IMR-90 (cell line): ENCODE measurements around the gene SLC43A2. TPM values are rescaled to one million over a fixed set of nuclear protein-coding genes. Genes with fewer than 3 reads are reported as not detected.

ENCODE experiments used
- ATAC-seq: fragments of 200-7000 bp; cut with Tn5 transposase; 2 replicates; pipeline ENCODE4 v1.9.1; 2020; ENCODE audit warnings: low read depth, mild to moderate bottlenecking, moderate library complexity
- BruUV-seq: library from RNA; stranded (reverse); fragments of 400-500 nt; replicated peaks from 2 replicates; lab custom pipeline; 2021; lab: Mats Ljungman, UMichigan
- CTCF ChIA-PET: fragments of 300-600 bp; formaldehyde crosslinking; extraction: SDS; loops from one replicate; lab custom pipeline; 2021; ENCODE audit warnings: antibody characterized with exemption; lab: Yijun Ruan, JAX
- POLR2A ChIA-PET: fragments of 300-600 bp; sonication (Branson Sonifier 250); formaldehyde crosslinking; loops from one replicate; lab custom pipeline; 2022; ENCODE audit warnings: antibody characterized with exemption; ENCODE audit not compliant: unreplicated experiment; lab: Charles Lee
- DNase-seq: peaks from one replicate; pipeline ENCODE4 v3.0.0; 2013
- H2AFZ ChIP-seq: replicated peaks from 2 replicates; pipeline ENCODE3; 2013; ENCODE audit warnings: low read length, mild to moderate bottlenecking; ENCODE audit not compliant: poor library complexity
- H2AK5ac ChIP-seq: 2 replicates; pipeline ENCODE4 v1.6.1; 2013; ENCODE audit warnings: low read depth, low read length, inconsistent platforms
- H2AK9ac ChIP-seq: replicated peaks from 2 replicates; pipeline ENCODE3; 2013; ENCODE audit warnings: mild to moderate bottlenecking, low read depth, low read length, moderate library complexity; ENCODE audit not compliant: poor library complexity
- H2BK120ac ChIP-seq: 2 replicates; pipeline ENCODE4 v1.6.1; 2013; ENCODE audit warnings: low read depth, low read length, inconsistent platforms
- H2BK15ac ChIP-seq: 3 replicates; pipeline ENCODE4 v1.6.1; 2013; ENCODE audit warnings: low read depth, low read length, inconsistent platforms
- H2BK20ac ChIP-seq: 2 replicates; pipeline ENCODE4 v1.6.1; 2013; ENCODE audit warnings: low read depth, mild to moderate bottlenecking, inconsistent platforms, low read length, moderate library complexity
- H2BK5ac ChIP-seq: 2 replicates; pipeline ENCODE4 v1.6.1; 2013; ENCODE audit warnings: mild to moderate bottlenecking, low read depth, low read length, inconsistent platforms; ENCODE audit not compliant: poor library complexity, severe bottlenecking
- H3K14ac ChIP-seq: replicated peaks from 2 replicates; pipeline ENCODE4 v1.6.1; 2013; ENCODE audit warnings: low read depth, low read length, inconsistent platforms
- H3K18ac ChIP-seq: 2 replicates; pipeline ENCODE4 v1.6.1; 2013; ENCODE audit warnings: low read depth, low read length, control low read depth
- H3K23ac ChIP-seq: 2 replicates; pipeline ENCODE4 v1.6.1; 2013; ENCODE audit warnings: low read depth, low read length, inconsistent platforms
- H3K27ac ChIP-seq: 2 replicates; pipeline ENCODE4 v1.5.1; 2013; ENCODE audit warnings: mild to moderate bottlenecking, control low read depth, low read length; ENCODE audit not compliant: insufficient read depth
- H3K27me3 ChIP-seq: 2 replicates; pipeline ENCODE4 v1.6.1; 2013; ENCODE audit warnings: low read length; ENCODE audit not compliant: control insufficient read depth, insufficient read depth
- H3K36me3 ChIP-seq: 2 replicates; pipeline ENCODE4 v1.6.1; 2013; ENCODE audit warnings: low read length, mixed read lengths; ENCODE audit not compliant: control insufficient read depth, insufficient read depth
- H3K4ac ChIP-seq: 2 replicates; pipeline ENCODE4 v1.6.1; 2013; ENCODE audit warnings: low read depth, low read length, inconsistent platforms
- H3K4me1 ChIP-seq: 2 replicates; pipeline ENCODE4 v1.6.1; 2013; ENCODE audit warnings: low read length, mixed read lengths; ENCODE audit not compliant: control insufficient read depth, insufficient read depth
- H3K4me2 ChIP-seq: 2 replicates; pipeline ENCODE4 v1.6.1; 2013; ENCODE audit warnings: low read depth, mild to moderate bottlenecking, control low read depth, low read length, moderate library complexity
- H3K4me3 ChIP-seq: 2 replicates; pipeline ENCODE4 v1.5.1; 2013; ENCODE audit warnings: low read depth, mild to moderate bottlenecking, control low read depth, low read length, moderate library complexity; ENCODE audit not compliant: insufficient read depth
- H3K56ac ChIP-seq: 2 replicates; pipeline ENCODE4 v1.6.1; 2013; ENCODE audit warnings: low read length, inconsistent platforms; ENCODE audit not compliant: insufficient read depth; ENCODE audit errors: extremely low read depth
- H3K79me1 ChIP-seq, 2 experiments: 2 replicates each; pipeline ENCODE4 v1.6.1; 2013; ENCODE audit warnings: low read length in 2 of 2, inconsistent platforms in 1 of 2, low read depth in 1 of 2
- H3K9ac ChIP-seq: 2 replicates; pipeline ENCODE4 v1.6.1; 2013; ENCODE audit warnings: low read depth, low read length, control low read depth
- H3K9me1 ChIP-seq: 2 replicates; pipeline ENCODE4 v1.6.1; 2013; ENCODE audit warnings: low read length, inconsistent platforms; ENCODE audit not compliant: insufficient read depth
- H3K9me3 ChIP-seq: 2 replicates; pipeline ENCODE4 v1.6.1; 2013; ENCODE audit warnings: low read length; ENCODE audit not compliant: control insufficient read depth, insufficient read depth
- H4K20me1 ChIP-seq: 2 replicates; pipeline ENCODE4 v1.6.1; 2013; ENCODE audit warnings: low read length, inconsistent platforms; ENCODE audit not compliant: insufficient read depth
- H4K5ac ChIP-seq: 2 replicates; pipeline ENCODE4 v1.6.1; 2013; ENCODE audit warnings: mild to moderate bottlenecking, low read depth, low read length, control low read depth
- H4K8ac ChIP-seq, 2 experiments: 2 replicates each; pipeline ENCODE4 v1.6.1; 2013; ENCODE audit warnings: low read depth in 2 of 2, low read length in 2 of 2, control low read depth in 1 of 2, inconsistent platforms in 1 of 2
- H4K91ac ChIP-seq: 2 replicates; pipeline ENCODE4 v1.6.1; 2013; ENCODE audit warnings: low read depth, low read length, inconsistent platforms; ENCODE audit not compliant: insufficient read depth
- MAZ ChIP-seq: IDR thresholded peaks from 2 replicates; pipeline ENCODE4 v1.6.1; 2012; ENCODE audit warnings: low read depth, mild to moderate bottlenecking, low read length, improper control_type of control experiment, moderate library complexity, borderline replicate concordance
- SMC3 ChIP-seq: fragments of 150-350 bp; IDR thresholded peaks from 2 replicates; pipeline ENCODE4 v1.6.1; 2016; ENCODE audit warnings: low read depth, mild to moderate bottlenecking, antibody characterized with exemption, low read length, moderate library complexity
- WGBS, 2 experiments: methylation state at CpG; one replicate each; pipeline versions ENCODE4 v1.1.5 to v1.1.7; 2013; ENCODE audit warnings: missing lambda C conversion rate in 2 of 2; ENCODE audit not compliant: insufficient read length in 1 of 2; ENCODE audit errors: extremely low coverage in 2 of 2; 5-methylcytosine and 5-hydroxymethylcytosine counted together
- dilution Hi-C: fragments of 300-500 bp; cut with HindIII; formaldehyde crosslinking; loops from one replicate; pipeline ENCODE4 v1.14.3; 2018; ENCODE audit warnings: low sequenced_read_pairs; ENCODE audit not compliant: unreplicated experiment
- in situ Hi-C: fragments of 300-500 bp; cut with MboI; formaldehyde crosslinking; loops from 3 replicates; pipeline ENCODE4 v1.14.3; 2019; ENCODE audit warnings: low sequenced_read_pairs, inconsistent platforms, mixed read lengths
- intact Hi-C: fragments of 100-400 bp; cut with micrococcal nuclease; formaldehyde crosslinking; loops from 2 replicates; pipeline ENCODE4 v1.10.0; 2022
- polyA plus RNA-seq, 3 experiments: library from polyadenylated mRNA; depleted of rRNA; stranded (reverse); fragments of >200 nt; gene quantifications; 2 replicates each; pipeline ENCODE4 v1.2.3, GENCODE V29; 2012; ENCODE audit warnings: low replicate concordance in 1 of 3
- total RNA-seq: library from RNA; depleted of rRNA; stranded (reverse); fragments of >200 nt; gene quantifications from 2 replicates; pipeline ENCODE4 v1.2.3, GENCODE V29; 2012

The SLC43A2 gene
- total and polyA plus RNA-seq, 2 of the 4 experiments (the other 2 are of a cell fraction) = 3.8 to 9.0 TPM

DNA sequence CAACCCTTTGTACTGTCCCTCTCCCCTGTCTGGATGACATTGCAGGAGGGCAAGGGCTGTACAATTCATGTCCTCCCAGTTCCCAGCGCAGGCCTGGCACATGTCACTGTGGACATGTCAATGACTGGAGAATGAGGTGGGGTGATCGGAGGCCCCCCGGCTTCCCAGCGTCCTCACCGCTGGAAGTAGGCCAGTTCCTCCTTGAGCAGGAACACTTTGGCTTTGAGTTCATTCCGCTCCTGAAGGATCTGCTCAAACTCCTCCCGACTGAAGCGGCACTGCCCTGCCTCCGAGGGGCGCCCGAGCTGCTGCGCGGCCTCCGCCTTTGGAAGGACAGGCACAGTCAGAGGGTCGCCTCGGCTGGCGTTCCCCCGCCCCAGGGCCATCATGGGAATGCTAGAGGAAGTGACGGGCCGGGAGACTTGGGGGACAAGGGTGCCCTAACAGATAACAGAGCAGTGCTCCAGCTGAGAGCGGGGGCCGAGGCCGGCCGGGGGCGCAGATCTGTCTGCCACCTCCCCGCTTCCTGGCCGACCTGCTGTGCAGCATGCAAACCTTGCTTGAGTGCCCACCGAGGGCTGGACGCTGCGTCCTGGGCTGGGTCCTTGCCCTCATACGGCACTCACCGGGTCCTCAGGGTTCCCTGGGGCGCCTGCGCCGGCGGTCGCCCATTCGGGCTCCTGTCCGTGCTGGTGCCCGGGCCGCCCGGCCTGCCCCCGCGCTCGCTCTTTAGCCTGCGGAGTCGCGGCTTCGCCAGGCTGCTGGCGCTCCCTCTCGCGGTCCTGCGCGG lies 19.7 kb upstream of the SLC43A2 start:
- DNase-seq = no peak
- peaks cover 14% of the 10 kb centered on the region for H3K9me1 ChIP-seq
- peak overlapping the region; percentile 45; the same call in 1 of the 2 replicates for H2BK120ac ChIP-seq
- H2AK5ac ChIP-seq = peak overlapping the region; percentile 25
- WGBS, 2 experiments = 18% methylated on average over 38 of the region's 54 CpGs; no CpG with 5 or more reads in 1 of the 2 experiments
- H3K27me3 ChIP-seq = no peaks in the 10 kb centered on the region
- no TSS peak for BruUV-seq
- H4K5ac ChIP-seq = peak overlapping the region; percentile 50; the same call in 1 of the 2 replicates
- ChIA-PET POLR2A (interaction anchor here (0.6 to 1.1 kb wide), 3 partner anchors 36 to 383 kb away, joined by 3 to 4 read pairs (median 3); no protein-coding TSS in a partner anchor), CTCF (interaction anchor here (1.2 to 2.8 kb wide), 7 partner anchors 12 to 131 kb away, joined by 3 to 25 read pairs (median 6); no protein-coding TSS in a partner anchor)
- no peak overlapping the region for H3K56ac ChIP-seq
- no peaks in the 10 kb centered on the region for H3K9me3 ChIP-seq
- no peak for ATAC-seq
- H2AK9ac ChIP-seq = peak overlapping the region; percentile 60
- H2BK20ac ChIP-seq = no peak overlapping the region
- peak overlapping the region; percentile 64 for H3K9ac ChIP-seq
- H3K14ac ChIP-seq = 0 out of 2 replicates have a peak overlapping the region, but pooled peaks have one; percentile 45
- in situ Hi-C loops (loop anchor here (5.0 kb wide), 1 partner anchor 71 kb away; no protein-coding TSS in a partner anchor), intact Hi-C loops (loop anchor here (5.0 kb wide), 1 partner anchor 391 kb away; no protein-coding TSS in a partner anchor), dilution Hi-C loops (no loop called here)
- peak overlapping the region; percentile 69 for H3K4ac ChIP-seq
- TF ChIP-seq MAZ (no peak; the same call in 1 of the 2 replicates), SMC3 (peak; percentile 89; the same call in 1 of the 2 replicates)
- peak overlapping the region; percentile 84 for H3K4me2 ChIP-seq
- H3K23ac ChIP-seq = peak overlapping the region; percentile 51; the same call in 1 of the 2 replicates
- H3K18ac ChIP-seq = peak overlapping the region; percentile 7; the same call in 1 of the 2 replicates
- H4K8ac ChIP-seq = peak overlapping the region; percentile 49 to 64; a peak in 2 of 4 replicates
- H2BK15ac ChIP-seq = no peak overlapping the region
- H4K91ac ChIP-seq = peak overlapping the region; percentile 24; the same call in 1 of the 2 replicates
- peak overlapping the region; percentile 41 for H3K4me3 ChIP-seq
- H2AFZ ChIP-seq = peak overlapping the region; percentile 94
- H3K4me1 ChIP-seq = peaks cover 30% of the 10 kb centered on the region
- H3K36me3 ChIP-seq = peaks cover 28% of the 10 kb centered on the region
- H3K79me1 ChIP-seq = peaks cover 2 to 3% of the 10 kb centered on the region in 2 experiments; a peak in 3 of 4 replicates
- peaks cover 27% of the 10 kb centered on the region for H4K20me1 ChIP-seq
- peak overlapping the region; percentile 66 for H3K27ac ChIP-seq
- peak overlapping the region; percentile 27 for H2BK5ac ChIP-seq
